GM19438 (cell line): Measurements from ENCODE around the gene FNBP1.

Source experiments
- ATAC-seq: cut with Tn5 transposase; IDR thresholded peaks from one replicate; pipeline ENCODE4 v1.9.1; 2021; ENCODE audit warnings: low read depth; ENCODE audit not compliant: unreplicated experiment

The FNBP1 gene

GRCh38 chr9:130042885-130043653 is at the start of gene FNBP1:
Gene FNBP1, minus strand, starts transcription at chr9:130043189. Its CDS starts 214 bp downstream, at chr9:130042975.
- peak; percentile 39 for ATAC-seq

GRCh38 chr9:130090915-130091314 is 47.9 kb upstream of the FNBP1 start:
- no peak for ATAC-seq

DNA sequence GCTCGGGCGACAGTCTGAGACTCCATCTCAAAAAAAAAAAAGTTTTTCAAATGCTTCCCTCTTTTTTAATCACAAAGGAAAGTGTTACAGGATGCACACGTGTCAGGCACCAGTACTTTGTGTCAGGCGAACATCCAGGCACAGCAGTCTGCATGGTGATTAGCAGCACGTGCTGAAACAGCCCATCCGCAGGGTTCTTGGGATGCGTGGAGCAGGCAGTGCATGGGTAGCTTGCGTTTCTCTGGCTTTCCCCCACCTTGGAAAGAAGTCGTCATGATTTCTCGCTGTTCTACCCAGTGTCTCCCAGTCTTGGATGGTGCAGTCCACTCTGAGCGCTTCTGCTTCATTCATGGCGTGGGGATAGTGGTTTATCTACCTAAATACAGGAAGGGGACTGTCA is 46.2 kb upstream of the FNBP1 start:
- no peak for ATAC-seq

DNA sequence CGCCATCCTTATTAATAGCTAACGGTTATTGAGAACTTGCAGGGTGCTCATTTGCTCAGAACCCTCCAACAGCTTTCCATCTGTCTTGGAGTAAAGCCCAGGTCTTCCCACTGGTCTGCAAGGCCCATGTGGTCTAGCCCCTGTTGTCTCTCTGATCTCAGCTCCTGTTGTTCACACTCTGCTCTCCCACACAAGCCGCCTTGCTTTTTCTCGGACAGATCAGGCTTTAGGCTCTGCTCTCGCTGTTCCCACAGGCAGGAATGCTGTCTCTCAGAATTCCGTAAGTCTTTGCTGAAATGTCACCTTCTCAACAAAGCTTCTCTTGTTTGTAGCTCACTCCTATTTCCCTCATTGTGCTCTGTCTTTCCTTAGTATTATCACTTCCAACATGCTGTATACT is 45.1 kb upstream of the FNBP1 start:
- no peak for ATAC-seq

GRCh38 chr9:130084337-130084736 is 41.3 kb upstream of the FNBP1 start:
- no peak for ATAC-seq

DNA sequence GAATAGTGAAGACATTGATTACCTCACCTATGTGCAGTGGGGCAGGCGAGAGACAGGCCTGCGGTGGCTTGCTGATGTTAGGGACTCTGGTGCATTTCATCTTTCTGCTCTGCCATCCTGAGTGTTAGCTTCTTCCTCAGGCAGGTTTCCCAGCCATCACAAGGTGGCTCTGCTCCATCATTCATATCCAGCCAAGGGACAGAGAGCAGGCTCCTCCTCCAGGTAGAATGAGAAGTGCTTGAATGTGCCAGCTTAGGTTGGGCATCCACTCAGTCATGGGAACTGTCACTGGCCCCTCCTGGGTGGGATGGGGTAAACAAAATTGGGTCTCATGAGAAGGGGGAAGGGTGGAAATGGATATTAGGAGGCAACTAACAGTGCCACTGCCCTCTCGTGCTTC is 35.6 kb upstream of the FNBP1 start:
- no peak for ATAC-seq

DNA sequence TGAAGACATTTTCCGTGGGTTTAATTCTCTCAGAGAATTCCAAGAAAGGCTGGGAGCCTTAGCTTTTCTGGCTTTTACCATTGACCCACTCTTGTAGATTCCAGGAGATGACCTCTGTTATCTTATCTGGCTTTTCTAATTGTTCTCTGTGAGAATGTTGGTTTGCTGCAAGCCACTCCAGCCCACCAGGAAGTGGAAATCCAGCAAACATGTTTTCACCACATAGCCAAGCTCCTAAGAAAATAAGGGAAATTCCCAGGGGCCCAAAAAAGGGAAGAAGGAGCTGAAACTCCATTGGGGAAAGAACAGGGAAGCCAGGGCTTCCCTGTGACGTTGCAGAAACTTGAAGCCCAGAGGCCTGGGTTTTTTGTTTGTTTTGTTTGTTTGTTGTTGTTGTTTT is 30.4 kb upstream of the FNBP1 start:
- ATAC-seq = no peak

DNA sequence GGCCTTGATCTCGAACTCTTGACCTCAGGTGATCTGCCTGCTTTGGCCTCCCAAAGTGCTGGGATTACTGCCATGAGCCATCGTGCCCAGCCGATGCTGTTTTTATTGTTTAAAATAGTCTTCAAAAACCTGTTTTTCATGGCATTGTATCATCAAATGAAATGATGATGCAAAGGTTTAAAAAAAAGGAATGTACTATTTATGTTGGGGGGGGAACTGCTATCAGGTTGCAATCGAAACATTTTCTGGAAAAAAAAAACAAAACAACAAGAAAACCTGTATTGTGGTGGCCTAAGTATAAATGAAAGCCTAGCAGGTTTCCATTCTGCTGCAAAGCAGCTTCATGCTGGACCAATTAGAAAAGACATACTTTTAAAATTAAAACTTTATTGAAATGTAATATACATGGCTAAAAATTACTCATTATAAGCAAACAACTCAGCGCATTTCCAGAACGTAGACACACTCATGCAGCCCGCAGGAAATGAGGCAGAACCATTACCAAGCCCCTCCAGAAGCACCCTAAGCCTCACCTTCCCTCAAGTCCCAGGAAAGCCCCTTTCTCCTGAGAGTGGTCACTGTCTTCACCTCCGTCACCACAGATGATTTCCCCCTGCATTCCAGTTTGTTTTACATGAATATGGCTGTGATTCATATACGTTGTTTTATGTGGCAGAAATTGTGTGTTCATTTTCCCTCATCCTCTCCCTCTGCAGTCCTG is 29.7 kb upstream of the FNBP1 start:
- no peak for ATAC-seq

DNA sequence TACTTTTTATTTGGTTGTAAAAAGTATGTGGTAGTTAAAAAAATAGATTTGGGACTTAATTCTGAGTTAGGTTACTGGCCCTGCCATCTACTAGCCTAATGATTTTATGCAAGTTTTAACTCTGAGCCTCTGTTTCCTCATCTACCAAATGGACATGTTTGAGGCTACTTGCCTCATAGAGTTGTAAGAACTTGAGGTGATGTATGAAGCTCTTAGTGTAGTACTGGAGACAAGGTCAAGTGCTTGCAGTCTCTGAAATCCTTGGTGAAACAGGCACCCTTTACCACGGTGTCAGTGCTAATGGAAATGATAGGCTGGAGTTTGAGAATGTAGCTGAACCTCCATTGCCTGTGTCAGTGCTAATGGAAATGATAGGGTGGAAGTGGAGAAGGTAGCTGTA is 26.1 kb upstream of the FNBP1 start:
- no peak for ATAC-seq

- ATAC-seq = no peak
Observed at GRCh38 chr9:130064621-130065020, 21.6 kb upstream of the FNBP1 start.

DNA sequence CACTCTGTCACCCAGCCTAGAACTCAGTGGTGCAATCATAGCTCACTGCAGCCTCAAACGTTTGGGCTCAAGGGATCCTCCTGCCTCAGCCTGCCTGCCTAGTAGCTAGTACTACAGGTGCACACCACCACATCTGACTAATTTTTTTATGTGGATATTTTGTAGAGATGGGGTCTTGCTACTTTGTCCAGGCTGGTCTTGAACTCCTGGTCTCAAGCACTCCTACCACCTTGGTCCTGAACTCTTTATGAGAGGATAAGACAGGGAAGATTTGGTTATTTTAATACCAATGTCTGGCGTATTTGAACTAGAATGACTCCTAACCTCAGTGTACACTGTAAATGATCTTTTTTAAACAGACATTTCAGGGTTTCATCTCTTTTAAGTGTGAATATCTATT is 19.8 kb upstream of the FNBP1 start:
- no peak for ATAC-seq

GRCh38 chr9:130060296-130060695 is 17.3 kb upstream of the FNBP1 start:
- ATAC-seq = no peak

GRCh38 chr9:130058887-130059286 is 15.9 kb upstream of the FNBP1 start:
- no peak for ATAC-seq

DNA sequence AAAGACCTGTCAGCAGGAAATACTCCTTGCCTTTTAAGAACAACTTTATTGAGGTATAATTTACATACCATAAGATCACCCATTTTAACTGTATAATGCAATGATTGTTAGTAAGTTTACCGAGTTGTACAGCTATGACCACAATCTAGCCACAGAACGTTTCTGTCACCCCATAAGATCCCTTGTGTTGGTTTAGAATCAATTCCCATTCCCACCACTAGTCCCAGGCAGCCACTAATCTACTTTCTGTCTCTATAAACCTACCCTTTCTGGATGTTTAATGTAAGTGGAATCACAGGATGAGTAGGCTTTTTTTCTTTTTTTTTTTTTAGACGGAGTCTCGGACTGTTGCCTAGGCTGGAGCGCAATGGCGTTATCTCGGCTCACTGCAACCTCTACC is 15.2 kb upstream of the FNBP1 start:
- no peak for ATAC-seq

- no peak for ATAC-seq
Observed at GRCh38 chr9:130054820-130055219, 11.8 kb upstream of the FNBP1 start.

DNA sequence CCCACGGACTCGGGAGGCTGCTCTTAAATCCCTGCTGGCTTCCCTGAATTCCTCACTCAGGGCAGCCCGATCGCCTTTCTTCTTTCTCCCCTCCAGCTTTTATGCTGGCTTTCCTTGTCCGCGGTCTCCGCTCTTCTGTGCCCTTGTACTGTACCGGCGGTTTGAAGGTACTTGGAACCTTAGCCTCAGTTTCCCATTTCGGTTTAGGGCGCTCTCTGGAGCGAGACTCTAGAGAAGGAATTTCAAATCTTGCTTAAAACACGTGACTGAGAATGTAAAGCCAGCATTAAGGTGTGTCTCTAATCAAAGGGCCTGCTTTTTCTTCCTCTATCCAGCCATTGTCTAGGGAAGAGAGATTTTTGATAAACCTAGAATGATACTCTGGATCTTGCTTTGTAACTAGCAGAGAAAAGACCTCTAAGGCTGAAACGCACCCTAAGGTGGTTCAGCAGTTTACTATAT is 11.4 kb upstream of the FNBP1 start:
- ATAC-seq = no peak

DNA sequence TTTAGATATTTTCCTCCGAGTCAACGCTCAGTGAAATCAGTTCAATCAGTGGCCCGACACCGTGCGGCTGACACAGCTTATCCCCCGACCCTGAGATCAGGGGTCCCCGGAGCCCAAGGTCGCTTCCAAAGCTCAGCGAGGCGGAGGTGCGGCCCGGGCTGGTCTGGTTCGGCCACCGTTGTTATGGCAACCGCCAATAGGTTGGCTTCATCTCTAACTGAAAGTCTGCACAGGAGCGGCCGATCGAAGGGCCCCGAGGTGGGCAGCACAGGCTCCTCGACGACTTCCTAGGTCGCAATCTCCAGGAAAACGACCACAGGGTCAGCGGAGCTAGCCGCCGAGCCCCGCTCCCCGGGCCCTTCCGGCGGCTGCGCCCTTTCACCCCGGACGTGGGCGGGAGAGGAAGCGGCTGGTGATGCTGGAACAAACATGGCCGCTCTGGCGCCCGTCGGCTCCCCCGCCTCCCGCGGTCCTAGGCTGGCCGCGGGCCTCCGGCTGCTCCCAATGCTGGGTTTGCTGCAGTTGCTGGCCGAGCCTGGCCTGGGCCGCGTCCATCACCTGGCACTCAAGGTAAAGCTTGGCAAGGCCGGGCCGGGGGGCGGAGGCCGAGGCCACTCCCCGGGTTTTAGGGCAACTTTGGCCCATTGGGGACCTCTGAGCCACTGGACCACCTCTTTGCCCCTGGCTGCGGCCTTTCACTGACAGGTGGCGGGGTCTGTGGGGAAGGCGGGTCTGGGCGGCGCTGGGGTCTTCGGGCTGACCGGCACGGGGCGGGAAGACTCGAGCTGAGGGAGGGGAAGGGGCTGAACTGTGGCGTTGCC is 10.7 kb upstream of the FNBP1 start, which contains the start of gene GPR107:
Gene GPR107 (plus strand): TSS at position 403 of the 821 bp plus-strand sequence. CDS start 27 bp downstream, at position 430.
- peak; percentile 71 for ATAC-seq

- no peak for ATAC-seq
Observed at GRCh38 chr9:130053109-130053503, 10.1 kb upstream of the FNBP1 start.

DNA sequence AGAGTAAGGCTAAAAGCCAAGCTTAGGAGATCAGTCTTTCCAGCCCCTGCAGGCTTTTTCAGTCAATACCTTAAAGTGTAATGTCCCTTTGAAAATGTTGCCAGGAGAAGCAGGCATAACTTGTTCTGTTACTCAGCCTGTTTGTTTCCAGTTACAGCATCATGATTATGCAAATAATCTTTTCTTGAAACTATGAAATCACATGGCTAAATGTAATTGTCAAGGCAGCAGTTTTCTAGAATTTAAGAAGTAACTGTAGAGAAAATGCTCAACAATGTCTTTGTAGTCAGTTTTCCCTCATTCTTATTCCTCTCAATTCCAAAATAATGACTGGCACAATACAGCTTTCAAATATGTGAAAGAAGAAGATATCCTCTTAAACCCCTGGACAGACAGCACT is 8.9 kb upstream of the FNBP1 start:
- no peak for ATAC-seq

DNA sequence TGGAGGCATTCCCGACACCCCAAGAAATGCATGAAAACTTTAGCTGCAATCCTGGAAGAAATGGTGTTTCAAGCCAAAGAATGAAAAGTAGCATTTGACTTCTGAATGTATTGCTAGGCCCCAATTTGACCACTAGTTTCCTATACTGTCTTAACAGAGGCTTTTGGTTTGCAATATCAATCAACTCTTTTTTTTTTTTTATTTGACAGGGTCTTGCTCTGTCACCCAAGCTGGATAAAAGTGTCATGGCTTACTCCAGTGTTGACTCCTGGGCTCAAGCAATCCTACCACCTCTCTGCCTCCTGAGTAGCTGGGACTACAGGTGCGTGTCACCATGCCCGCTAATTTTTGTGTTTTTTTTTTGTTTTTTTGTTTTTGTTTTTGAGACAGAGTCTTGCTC is 7.5 kb upstream of the FNBP1 start:
- ATAC-seq = no peak
